Measurements from ENCODE around the gene DMRT2.

DMRT2 gene

DNA sequence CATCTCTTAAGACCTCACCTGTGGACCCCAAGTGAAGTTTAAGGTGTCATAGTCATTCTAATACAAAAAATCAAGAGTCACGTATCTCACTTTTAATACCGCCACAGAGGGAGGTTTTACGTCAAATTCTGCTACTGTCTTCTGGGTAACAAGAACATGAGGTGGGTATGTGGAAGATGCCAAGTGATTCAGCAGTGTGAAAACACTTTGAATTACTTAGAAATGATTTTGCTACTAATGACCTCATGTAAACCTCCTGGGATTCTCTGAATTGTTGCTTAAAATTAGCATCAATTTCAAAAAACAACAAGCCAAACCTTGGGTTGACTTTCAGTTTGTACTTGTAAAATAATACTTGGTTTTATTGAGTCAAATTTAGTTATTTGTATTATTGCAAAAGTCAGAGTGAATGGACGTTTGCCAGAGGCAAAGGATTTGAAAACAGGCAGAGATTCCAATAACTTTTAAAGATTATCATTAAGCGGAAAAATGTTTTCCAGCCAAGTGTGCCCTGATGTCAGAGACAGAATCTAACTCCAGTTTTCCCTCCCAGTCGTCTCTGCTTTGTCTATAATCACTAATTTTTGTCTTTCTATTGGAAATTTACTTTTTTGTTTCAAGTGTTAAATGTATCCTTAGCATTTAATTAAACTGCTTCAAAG is 8.8 kb downstream of the DMRT2 start:
- H3K4me3 ChIP-seq (ENCODE audit: low read depth, low read length): no peak overlapping the region
- TF ChIP-seq, protein P1, sequence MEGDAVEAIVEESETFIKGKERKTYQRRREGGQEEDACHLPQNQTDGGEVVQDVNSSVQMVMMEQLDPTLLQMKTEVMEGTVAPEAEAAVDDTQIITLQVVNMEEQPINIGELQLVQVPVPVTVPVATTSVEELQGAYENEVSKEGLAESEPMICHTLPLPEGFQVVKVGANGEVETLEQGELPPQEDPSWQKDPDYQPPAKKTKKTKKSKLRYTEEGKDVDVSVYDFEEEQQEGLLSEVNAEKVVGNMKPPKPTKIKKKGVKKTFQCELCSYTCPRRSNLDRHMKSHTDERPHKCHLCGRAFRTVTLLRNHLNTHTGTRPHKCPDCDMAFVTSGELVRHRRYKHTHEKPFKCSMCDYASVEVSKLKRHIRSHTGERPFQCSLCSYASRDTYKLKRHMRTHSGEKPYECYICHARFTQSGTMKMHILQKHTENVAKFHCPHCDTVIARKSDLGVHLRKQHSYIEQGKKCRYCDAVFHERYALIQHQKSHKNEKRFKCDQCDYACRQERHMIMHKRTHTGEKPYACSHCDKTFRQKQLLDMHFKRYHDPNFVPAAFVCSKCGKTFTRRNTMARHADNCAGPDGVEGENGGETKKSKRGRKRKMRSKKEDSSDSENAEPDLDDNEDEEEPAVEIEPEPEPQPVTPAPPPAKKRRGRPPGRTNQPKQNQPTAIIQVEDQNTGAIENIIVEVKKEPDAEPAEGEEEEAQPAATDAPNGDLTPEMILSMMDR (IDR thresholded peaks at IDR 0.05; ENCODE audit: low read depth, low read length): no peak

DNA sequence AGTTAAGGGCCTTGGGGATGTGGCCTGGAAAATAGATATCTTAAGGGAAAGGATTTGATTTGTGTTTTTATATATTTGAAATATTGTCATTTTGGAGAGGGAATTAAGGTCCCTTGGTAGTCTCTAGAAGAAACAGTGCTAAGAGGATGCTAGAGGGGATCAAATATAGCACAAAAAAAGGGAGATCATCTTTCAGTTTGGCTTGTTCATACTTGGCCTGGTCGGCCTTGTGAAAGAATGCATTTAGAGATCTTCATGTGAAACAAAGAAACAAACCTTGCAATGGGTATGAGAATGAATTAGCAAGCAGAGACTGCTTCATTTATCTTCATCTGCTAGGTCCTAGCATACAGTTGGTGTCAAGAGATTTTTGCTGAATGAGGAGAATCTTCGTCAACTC is 15.0 kb downstream of the DMRT2 start:
- TF ChIP-seq, protein P1 (IDR thresholded peaks at IDR 0.05; ENCODE audit: low read depth, low read length): no peak
- no peak overlapping the region for H3K4me3 ChIP-seq (ENCODE audit: low read depth, low read length)

DNA sequence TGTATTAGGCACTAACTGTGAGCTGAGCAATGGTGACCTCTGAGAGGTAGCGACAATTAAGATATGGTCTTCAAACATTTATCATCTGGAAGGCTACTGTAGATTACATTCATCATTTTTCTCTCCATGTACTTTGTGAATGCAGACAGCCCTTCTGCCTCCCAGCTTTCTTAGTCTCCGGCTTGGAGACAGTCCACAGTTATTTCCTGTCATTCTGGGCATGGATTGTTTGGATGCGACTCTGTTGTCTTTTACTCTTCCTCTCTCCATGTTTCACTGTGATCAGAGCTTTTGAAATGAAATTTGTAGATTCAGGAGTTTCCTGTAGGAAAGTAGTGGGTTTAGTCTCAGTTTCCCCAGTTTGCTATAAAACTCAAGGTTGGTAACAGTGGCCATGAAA is 20.5 kb downstream of the DMRT2 start:
- TF ChIP-seq, protein P1 (IDR thresholded peaks at IDR 0.05; ENCODE audit: low read depth, low read length): no peak
- H3K4me3 ChIP-seq (ENCODE audit: low read depth, low read length): no peak overlapping the region

DNA sequence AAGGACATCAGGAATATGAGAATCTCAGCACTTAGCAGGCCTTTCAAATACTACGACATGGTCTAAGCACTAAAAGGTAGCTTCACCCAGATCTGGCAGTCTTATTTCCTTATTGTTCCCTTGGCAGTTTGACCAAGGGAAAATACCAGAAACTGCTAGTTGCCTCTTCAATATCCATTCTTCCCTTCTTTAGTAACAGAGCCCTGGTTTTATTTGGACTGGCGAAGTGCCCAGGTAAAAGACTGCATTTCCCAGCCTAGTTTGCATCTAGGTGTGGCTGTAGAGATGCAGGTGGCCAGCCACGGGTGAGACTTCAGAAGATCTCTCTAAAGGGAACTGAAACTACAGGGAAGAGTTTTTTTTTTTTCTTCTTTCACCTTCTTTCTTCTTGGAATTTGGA is 21.6 kb downstream of the DMRT2 start:
- TF ChIP-seq, protein P1 (IDR thresholded peaks at IDR 0.05; ENCODE audit: low read depth, low read length): no peak
- H3K4me3 ChIP-seq (ENCODE audit: low read depth, low read length): no peak overlapping the region

DNA sequence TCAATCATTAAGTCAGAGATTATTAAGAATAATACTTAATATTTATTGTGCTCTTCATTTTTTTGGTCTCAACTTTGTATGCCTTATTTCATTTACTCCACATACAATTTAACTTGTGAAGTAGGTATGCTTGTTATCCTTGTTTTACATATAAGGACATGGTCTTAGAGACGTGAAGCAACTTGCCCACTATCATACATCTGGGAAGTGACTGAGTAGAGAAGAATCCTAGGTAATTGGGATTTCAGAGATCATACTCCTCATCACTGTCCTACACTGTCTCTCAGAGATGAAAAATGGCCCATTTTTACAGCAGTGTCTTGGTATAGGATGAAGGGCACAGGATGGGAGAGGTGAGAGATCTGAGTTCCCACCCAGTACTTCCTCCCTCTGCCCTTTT is 23.3 kb downstream of the DMRT2 start:
- TF ChIP-seq, protein P1 (IDR thresholded peaks at IDR 0.05; ENCODE audit: low read depth, low read length): no peak
- H3K4me3 ChIP-seq (ENCODE audit: low read depth, low read length): no peak overlapping the region

DNA sequence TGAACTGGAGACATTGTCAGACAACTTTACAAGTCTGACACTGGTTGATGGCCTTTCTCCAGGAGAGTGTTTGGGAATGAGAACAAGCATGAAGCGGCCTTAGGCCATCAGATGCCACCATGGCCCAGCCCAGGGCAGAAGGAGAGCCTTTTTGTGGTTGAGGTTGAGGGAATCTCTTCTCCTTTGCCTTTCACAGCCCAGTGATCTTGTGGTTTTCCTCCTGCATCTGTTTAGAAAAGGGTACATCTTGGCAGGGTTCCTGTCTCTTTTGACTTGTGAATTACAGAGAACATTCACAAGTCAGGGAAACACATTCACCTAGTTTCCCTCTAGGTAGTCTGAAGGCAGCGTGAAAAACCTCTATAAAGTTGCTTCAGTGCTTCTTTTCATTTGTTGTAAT is 27.5 kb downstream of the DMRT2 start:
- no peak overlapping the region for H3K4me3 ChIP-seq (ENCODE audit: low read depth, low read length)
- TF ChIP-seq, protein P1 (IDR thresholded peaks at IDR 0.05; ENCODE audit: low read depth, low read length): no peak

DNA sequence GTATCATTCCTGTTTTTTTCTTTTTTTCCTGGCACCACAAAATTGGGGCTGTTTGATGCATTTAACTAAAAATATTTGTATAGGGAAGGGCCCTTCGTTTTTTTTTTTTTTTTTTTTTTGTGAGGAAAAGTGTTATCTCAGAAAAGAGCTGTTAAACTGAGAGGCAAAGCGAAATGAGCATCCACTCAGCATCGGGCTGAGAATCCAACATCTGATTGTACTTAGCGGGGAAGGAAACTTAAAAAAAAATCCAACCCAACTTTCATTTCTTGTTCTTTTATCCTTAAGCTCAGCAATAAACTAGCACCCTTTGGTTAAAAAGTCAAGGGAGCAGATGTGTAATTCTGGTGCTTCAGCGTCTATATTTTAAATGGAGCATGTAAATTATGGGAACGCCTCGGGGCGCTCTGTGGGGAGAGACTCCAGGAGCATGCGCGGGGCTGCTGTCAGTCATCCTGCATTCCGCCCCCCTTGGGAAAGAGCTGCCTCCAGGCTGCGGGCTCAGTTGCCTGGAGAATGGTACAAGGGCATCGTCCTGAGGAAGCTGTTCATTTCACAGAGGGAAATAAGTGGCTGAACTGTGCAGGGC is 33.3 kb downstream of the DMRT2 start:
- no peak overlapping the region for H3K4me3 ChIP-seq (ENCODE audit: low read depth, low read length)
- TF ChIP-seq, protein P1 (IDR thresholded peaks at IDR 0.05; ENCODE audit: low read depth, low read length): no peak
